ENCODE results near the gene FCER1A.
"Not testable (repeated sequence)": the region's sequence is repeated elsewhere in the genome, so short reads cannot be mapped to it uniquely, and the experiment has no call there.

DNA sequence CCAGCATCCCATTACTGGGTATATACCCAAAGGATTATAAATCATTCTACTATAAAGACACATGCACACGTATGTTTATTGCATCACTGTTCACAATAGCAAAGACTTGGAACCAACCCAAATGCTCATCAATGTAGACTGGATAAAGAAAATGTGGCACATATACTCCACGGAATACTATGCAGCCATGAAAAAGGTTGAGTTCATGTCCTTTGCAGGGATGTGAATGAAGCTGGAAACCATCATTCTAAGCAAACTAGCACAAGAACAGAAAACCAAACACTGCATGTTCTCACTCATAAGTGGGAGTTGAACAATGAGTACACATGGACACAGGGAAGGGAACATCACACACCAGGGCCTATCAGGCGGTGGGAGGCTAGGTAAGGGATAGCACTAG, 47.2 kb downstream of the FCER1A start:
- TF ChIP-seq, protein P1, sequence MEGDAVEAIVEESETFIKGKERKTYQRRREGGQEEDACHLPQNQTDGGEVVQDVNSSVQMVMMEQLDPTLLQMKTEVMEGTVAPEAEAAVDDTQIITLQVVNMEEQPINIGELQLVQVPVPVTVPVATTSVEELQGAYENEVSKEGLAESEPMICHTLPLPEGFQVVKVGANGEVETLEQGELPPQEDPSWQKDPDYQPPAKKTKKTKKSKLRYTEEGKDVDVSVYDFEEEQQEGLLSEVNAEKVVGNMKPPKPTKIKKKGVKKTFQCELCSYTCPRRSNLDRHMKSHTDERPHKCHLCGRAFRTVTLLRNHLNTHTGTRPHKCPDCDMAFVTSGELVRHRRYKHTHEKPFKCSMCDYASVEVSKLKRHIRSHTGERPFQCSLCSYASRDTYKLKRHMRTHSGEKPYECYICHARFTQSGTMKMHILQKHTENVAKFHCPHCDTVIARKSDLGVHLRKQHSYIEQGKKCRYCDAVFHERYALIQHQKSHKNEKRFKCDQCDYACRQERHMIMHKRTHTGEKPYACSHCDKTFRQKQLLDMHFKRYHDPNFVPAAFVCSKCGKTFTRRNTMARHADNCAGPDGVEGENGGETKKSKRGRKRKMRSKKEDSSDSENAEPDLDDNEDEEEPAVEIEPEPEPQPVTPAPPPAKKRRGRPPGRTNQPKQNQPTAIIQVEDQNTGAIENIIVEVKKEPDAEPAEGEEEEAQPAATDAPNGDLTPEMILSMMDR (IDR thresholded peaks at IDR 0.05) = not testable (repeated sequence)
- not testable (repeated sequence) for TF ChIP-seq ZFX (IDR thresholded peaks at IDR 0.05; ENCODE audit: borderline replicate concordance)

Measured in 22Rv1 (cell line).